Colonic mucosa (tissue), 4 donors: ENCODE results near the gene RNF4. TPM values are rescaled to one million over a fixed set of nuclear protein-coding genes. Genes with fewer than 3 reads are reported as not detected.

Experiments
- DNase-seq: peaks from one replicate; pipeline ENCODE4 v3.0.0-alpha.2; 2020
- H3K27ac ChIP-seq: fragments of 200-600 bp; one replicate; pipeline ENCODE4 v1.8.0; 2021
- H3K27me3 ChIP-seq: fragments of 200-600 bp; one replicate; pipeline ENCODE4 v1.8.0; 2021
- H3K36me3 ChIP-seq: fragments of 200-600 bp; one replicate; pipeline ENCODE4 v1.8.0; 2021
- H3K4me1 ChIP-seq: fragments of 200-600 bp; one replicate; pipeline ENCODE4 v1.8.0; 2021; ENCODE audit warnings: mild to moderate bottlenecking
- H3K4me3 ChIP-seq: fragments of 200-600 bp; one replicate; pipeline ENCODE4 v1.8.0; 2021
- H3K9ac ChIP-seq, 2 donors: one replicate each; pipeline ENCODE4 v1.7.0; 2013; ENCODE audit warnings: control low read depth in 2 of 2, low read depth in 2 of 2, low read length in 2 of 2
- H3K9me3 ChIP-seq: fragments of 200-600 bp; one replicate; pipeline ENCODE4 v1.8.0; 2021
- CTCF ChIP-seq: fragments of 200-600 bp; IDR thresholded peaks from one replicate; pipeline ENCODE4 v1.8.0; 2022; ENCODE audit warnings: antibody characterized with exemption, mild to moderate bottlenecking
- intact Hi-C: fragments of 100-400 bp; cut with DNase I; formaldehyde crosslinking; loops from one replicate; pipeline ENCODE4 v1.14.1; 2022
- total RNA-seq, 2 donors: library from RNA; stranded (reverse); fragmentation: NEBNext Ultra II Directional in 1 of 2; extraction: Animal tissue kit (Norgen Biotek cat#: 25700) in 1 of 2; gene quantifications; one replicate each; pipeline ENCODE4 v1.2.1, GENCODE V29; 2021
- donor health status: healthy.
- donor health status: DM: no; HTN: no; CAD: no.
- donor health status: DM: no; HTN: no; CAD: no.

RNF4 gene
- total RNA-seq, 2 donors from 2014 or later = 50.1 to 51.1 TPM

- no peak overlapping the region for H3K9ac ChIP-seq
- intact Hi-C loops = no loop called here
- no peak overlapping the region for H3K4me3 ChIP-seq
- no peaks in the 10 kb centered on the region for H3K9me3 ChIP-seq
- no peak for TF ChIP-seq CTCF
- no peak for DNase-seq
- no peak overlapping the region for H3K27ac ChIP-seq
- H3K4me1 ChIP-seq = no peaks in the 10 kb centered on the region
- H3K27me3 ChIP-seq = no peaks in the 10 kb centered on the region
- no peaks in the 10 kb centered on the region for H3K36me3 ChIP-seq
Observed at GRCh38 chr4:2434420-2434819, 34.5 kb upstream of the RNF4 start.

DNA sequence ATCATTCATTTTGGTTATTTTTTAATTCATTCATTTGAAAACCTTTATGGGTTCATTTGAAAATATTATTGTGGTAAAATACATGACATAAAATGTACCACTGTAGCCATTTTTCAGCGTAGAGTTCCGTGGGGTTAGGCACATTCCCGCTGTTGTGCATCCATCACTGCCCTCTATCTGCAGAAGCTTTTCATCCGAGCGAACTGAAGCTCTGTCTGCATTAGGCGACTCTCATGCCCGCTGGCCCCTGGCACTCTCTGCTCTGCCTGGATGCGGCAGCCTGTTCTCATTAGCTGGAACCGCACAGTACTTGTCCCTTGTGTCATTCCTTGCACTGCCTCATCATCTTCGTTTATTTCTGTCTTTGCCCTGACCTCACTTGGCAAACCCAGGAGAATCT lies 32.6 kb upstream of the RNF4 start:
- H3K4me1 ChIP-seq = no peaks in the 10 kb centered on the region
- intact Hi-C loops = no loop called here
- no peaks in the 10 kb centered on the region for H3K27me3 ChIP-seq
- no peak overlapping the region for H3K4me3 ChIP-seq
- no peak for DNase-seq
- no peaks in the 10 kb centered on the region for H3K36me3 ChIP-seq
- no peak for TF ChIP-seq CTCF
- H3K27ac ChIP-seq = no peak overlapping the region
- H3K9me3 ChIP-seq = no peaks in the 10 kb centered on the region
- H3K9ac ChIP-seq = no peak overlapping the region

- Histone ChIP-seq H3K4me1 (no peaks in the 10 kb centered on the region), H3K36me3 (no peaks in the 10 kb centered on the region), H3K27me3 (no peaks in the 10 kb centered on the region), H3K9ac (no peak overlapping the region), H3K9me3 (no peaks in the 10 kb centered on the region), H3K4me3 (no peak overlapping the region), H3K27ac (no peak overlapping the region)
- intact Hi-C loops = no loop called here
- no peak for TF ChIP-seq CTCF
- no peak for DNase-seq
Observed at GRCh38 chr4:2436761-2437474, 32.0 kb upstream of the RNF4 start.

DNA sequence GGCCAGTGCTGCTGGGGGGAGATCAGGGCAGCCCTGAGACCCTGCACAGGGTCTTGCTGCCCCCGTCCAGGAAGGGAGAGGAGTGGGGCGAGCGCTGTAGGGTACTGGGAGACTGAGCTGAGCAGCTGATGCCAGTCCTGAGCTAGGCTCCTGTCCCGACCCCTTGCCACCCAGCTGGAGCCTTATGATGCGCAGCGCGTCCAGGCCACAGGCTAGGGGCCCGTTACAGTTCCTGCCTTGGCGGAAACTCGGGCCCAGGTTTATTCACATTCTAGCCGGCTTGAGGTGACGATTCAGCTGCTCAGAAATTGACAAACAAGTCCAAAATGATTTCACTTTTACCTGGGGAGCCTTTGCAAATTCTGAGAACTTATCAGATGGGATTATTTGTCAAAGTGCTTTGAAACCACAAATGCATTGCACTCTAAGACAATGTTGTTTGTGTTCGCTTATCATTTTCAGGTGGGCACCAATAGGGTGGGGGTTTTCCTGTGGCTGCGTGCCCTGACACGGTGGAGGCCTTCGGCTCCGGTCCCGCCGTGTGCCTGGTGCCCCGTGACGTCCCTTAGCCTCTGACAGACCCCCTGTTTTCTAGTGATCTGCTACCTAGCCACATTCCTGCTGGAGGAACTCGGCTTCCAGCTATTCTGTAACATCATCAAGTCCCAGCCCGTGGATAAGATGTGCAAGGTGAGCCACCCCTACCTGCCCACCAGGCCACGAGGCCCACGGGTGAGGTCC lies 31.3 kb upstream of the RNF4 start:
- no peak overlapping the region for H3K9ac ChIP-seq
- no peaks in the 10 kb centered on the region for H3K9me3 ChIP-seq
- no peak overlapping the region for H3K4me3 ChIP-seq
- H3K27ac ChIP-seq = no peak overlapping the region
- intact Hi-C loops = no loop called here
- no peaks in the 10 kb centered on the region for H3K4me1 ChIP-seq
- no peak for TF ChIP-seq CTCF
- DNase-seq = no peak
- H3K27me3 ChIP-seq = no peaks in the 10 kb centered on the region
- H3K36me3 ChIP-seq = no peaks in the 10 kb centered on the region

- TF ChIP-seq CTCF = no peak
- DNase-seq = no peak
Observed at GRCh38 chr4:2438822-2439718, 29.8 kb upstream of the RNF4 start.

More at GRCh38 chr4:2438822-2439718, 29.8 kb upstream of the RNF4 start:
- H3K9me3 ChIP-seq = no peaks in the 10 kb centered on the region
- H3K4me1 ChIP-seq = no peaks in the 10 kb centered on the region
- H3K27me3 ChIP-seq = no peaks in the 10 kb centered on the region
- no peak overlapping the region for H3K9ac ChIP-seq
- H3K27ac ChIP-seq = no peak overlapping the region
- no peaks in the 10 kb centered on the region for H3K36me3 ChIP-seq
- intact Hi-C loops = no loop called here
- H3K4me3 ChIP-seq = no peak overlapping the region
